Bone marrow (tissue), 2 donors: ENCODE measurements around the gene STX16.
"Not testable (repeated sequence)": the region's sequence is repeated elsewhere in the genome, so short reads cannot be mapped to it uniquely, and the experiment has no call there.

Experiments
- DNase-seq, 2 donors: peaks; one replicate each; lab custom pipeline; 2025; lab: John Stamatoyannopoulos, UW

Gene STX16

DNA sequence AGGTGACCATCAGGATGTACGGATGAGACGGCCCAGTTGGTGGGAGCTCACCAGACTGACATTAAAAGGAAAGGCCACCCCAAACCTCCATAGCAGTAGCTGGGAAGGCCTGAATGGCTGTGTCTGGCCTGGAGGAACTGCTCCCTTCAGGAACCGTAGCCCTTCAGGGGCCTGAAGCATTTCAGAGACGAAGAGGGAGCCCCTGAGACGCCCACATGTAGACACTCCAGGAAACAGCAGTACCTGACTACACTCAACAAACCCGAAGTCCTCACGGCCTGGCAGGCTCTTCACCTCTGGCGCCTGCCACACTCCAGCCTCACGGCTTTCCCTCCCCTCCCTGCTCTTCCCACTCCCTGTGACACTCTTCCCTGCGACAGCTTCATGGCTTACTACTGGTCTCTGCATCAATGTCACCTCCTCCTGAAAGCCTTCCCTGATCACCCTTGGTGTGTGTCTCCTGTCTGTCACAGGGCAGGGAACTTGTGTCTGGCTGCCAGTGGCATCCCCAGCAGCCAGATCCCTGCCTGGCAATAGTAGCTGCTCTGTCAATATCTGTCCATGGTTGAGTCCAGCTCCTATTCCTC, 14.6 kb upstream of the STX16 start:
- DNase-seq, result no peak

DNA sequence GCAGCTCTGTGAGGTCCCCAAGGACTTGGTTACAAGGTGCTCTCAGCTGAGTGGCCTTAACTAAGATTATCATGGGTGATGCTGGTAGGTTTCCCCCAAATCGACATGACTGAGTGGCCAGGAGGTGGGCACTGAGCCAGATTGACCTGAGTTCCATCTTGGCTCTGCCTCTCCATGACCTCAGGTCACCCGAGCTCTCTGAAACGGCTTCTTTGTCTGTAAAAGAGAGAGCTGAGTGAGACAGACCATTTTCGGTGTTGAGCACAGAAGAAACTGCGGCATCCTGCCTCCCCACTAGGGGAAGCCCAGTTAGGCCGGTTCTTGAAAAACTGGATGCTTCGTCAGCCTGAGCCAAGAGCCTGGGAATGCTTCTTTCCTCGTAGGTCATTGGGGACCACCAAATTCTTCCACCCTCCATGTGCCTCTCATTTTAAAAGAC, 14.1 kb upstream of the STX16 start:
- DNase-seq, result no peak

DNA sequence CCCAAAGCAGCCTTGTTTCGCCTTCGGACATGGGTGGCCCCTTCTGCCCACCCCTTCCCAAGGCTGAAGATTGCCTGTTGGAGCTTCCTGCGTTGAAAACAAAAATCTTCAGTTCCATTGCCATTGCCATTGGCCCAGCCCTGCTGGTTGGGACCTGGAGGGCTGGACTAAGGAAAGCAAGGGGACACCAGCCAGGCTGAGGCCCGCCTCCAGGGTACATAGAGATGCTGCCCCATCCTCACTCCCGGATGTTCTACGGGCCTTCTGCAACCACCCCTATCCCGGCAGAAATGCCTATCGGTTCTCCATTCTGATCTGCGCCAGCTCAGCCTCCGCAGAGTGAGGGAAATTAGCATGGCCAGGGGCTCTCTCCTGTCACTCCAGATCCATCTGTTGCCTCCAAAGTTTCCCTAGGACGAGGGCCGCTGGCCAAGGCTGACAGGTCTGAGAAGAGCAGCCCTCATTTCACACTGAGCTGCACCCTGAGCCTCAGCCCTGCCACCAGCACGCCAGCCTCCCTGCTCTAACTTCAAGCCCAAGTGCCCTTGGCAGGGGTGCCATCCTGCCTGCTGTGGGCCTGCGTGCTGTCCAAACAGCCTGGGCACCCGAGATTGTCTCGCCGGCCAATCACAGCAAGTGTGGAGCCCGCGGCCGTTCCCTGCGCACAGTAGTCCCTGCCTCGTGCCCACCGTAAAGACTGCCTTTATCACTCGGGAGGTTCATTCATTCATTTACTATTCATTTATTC, 13.4 kb upstream of the STX16 start:
- no peak for DNase-seq

DNA sequence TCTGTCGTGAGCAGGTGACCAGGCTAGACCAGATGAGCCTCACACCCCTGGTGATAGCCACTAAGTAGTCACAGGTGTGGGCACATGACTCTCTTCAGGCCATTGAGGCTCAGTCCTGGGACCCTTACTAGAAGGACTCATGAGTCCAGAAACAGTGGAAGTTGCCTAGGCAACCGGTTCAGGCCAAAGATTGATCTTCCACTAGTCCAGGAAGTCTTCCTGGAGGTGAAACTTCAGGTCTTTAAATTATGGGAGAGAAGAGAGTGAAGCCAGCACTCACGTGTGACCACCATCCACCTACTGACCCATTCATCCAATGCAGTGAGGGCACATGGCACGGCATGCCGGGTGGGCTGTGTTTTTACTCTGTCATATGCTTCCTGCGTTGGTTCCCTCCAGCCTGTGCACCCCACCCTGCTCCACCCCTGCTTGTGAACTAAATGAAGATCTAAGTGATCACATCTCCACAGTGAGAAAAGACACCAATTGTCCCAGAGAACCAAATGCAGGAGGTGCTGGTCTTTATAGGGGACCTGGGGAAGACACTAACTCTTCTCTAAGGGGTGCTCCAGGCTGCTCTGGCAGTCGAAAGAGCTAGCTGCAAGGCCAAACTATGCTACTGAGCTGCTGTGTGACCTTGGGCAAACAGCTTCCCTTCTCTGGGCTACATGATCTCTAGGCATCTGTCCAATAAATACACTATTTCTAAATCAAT, 12.5 kb upstream of the STX16 start:
- no peak for DNase-seq

DNA sequence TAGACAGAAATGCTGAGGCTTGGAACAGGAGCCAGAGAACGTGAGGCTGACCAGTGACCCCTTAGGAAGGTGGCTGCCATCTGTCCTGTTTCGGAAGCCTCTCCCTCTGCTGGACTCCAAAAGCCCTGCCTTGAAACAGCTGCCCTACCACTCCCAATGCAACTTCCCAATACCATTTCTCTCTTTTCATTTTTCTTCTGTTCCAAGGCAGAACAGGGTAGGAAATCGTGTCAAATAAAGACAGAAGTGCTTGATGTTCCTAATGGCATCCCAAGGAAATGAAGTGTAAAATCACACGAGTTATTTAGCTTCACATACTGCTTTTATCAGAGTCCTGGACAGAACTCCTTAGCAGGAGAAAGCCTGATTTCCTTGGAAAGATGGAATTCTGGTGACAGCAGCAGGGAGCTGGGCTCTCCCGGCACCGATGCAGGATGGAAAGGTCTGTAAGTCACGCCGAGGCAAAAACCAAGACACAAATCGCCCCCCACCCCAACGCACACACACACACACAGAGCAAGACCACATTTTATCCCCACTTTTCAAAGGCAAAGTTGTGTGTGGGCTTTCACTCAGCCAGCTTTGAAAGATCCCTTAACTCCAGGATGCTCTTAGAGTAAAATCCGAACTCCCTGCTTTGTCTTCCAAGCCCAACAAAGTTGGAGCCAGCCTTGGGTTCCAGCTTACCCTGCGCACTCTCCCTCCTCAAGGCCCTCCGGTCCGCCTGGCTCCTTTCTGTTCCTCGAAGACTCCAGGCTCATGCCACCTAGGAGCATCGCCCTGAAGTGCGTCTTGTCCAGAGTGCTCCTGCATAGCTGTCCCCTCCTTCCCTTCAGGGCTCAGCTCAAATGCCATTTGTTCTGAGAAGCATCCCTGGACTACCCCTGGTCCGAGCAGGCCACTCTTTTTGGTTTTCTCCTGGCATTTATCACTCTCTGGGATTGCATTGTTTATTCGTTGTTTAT, 11.6 kb upstream of the STX16 start:
- DNase-seq, result no peak

DNA sequence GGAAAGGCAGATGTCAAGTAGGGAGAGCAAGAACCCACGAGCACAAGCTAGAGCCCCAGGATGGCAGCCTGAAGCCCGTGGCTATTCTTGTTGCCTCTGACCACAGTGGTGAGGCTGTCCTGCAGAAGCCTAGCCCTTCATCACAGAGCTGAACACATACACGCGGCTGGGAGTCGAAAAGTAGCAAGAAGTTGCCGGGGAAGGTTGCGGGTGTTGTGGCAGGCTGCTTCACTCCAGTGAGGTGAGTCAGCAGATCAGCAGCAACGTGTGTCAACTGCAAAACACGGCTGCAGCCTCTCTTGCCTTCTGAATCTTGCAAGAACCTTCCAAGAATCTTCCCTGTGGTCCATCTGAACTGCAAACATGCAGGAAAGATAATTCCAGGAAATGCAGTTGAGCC, 10.6 kb upstream of the STX16 start:
- no peak for DNase-seq

DNA sequence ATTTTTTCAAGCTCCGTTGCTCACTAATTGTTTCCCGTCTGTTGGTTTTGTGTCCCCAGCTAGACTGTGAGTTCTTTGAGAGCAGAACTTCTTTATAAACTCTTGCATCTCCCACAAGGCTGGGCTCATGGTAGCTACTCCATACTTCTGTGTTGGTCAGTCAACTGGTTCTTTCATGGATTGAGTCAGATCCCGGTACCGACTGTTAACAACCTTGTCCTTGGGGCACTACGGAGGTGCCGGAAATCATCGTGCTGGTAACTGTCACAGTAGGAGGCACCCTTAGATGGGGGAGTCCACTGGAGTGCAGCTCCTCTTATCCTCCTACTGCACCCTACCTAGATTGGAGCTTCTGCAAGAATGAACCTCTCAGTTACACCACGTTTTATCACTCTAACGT, 8.6 kb upstream of the STX16 start:
- no peak for DNase-seq

DNA sequence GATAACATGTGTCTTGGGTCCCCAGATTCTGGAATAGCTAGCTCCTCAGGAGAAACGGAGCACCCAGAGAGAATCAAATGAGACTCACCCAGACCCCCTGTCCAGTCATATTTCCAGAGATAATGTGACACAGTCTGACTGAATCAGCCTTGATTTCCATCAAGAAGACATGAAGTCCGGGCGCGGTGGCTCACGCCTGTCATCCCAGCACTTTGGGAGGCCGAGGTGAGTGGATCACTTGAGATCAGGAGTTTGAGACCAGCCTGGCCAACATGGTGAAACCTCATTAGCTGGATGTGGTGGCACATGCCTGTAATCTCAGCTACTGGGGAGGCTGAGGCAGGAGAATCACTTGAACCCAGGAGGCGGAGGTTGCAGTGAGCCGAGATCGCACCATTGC, 8.2 kb upstream of the STX16 start:
- DNase-seq, result not testable (repeated sequence)

DNA sequence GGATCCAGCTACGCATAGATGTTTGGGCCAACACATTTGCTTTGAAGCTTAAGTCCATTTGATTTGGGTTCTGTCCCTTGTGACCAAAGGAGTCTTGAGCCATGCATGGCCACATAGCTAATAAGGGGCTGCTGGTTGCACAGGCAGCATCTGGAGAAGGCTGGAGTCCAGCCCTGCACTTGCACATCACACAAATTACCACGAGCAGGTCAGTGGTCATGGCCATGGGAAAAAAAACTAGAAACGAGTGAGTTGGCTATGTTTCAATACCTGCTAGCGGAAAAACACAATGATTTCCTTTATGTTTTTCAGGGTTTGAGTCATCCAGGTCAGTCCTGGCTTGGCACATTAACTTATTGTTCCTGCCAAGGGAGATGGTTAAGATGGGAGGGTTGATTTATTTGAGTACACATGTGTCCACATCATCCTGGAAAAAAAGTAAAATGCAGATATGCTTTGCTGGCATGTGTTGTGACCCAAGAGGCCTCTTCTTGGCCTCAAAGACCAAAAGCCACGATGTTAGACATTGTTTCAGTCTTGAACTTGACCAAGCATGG, 5.6 kb upstream of the STX16 start:
- DNase-seq, result no peak

DNA sequence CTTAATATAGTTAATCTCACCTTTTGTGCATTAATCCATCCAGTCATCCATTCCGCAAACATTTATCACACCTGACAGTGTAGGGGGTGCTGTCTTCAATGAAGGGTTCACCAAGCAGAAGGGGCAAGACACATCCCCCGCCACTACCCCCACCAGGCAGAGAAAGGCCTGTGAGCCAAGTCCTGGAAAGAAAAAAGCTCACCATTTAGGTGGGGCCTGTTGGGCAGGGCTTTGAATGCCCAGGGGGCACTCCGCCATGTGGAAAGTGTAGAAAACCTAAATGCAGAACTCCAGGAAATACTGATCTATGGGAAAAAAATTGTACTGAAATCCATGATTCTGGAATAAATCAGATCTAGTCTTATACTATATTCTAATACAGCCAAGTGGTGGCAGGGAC, 4.8 kb upstream of the STX16 start:
- DNase-seq, result no peak

DNA sequence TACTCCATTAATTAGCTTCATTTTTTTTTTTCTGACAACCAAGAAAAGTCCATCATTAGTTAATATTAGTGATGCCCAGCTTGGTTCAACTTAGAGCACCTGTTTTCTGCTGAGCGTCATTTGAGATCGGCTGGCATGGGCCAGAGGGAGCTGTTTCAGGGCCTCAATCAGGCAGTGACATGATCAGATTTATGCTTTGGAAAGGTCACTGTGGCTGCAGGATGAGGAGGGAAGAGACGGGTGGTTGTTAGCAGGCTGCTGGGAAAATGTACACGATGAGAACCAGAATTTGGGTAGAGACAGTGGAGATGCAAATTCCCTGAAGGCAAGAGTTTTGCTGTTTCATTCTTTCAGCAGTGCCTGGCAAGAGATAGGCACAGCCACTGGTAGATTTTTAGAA, 4.4 kb upstream of the STX16 start:
- DNase-seq, result no peak

DNA sequence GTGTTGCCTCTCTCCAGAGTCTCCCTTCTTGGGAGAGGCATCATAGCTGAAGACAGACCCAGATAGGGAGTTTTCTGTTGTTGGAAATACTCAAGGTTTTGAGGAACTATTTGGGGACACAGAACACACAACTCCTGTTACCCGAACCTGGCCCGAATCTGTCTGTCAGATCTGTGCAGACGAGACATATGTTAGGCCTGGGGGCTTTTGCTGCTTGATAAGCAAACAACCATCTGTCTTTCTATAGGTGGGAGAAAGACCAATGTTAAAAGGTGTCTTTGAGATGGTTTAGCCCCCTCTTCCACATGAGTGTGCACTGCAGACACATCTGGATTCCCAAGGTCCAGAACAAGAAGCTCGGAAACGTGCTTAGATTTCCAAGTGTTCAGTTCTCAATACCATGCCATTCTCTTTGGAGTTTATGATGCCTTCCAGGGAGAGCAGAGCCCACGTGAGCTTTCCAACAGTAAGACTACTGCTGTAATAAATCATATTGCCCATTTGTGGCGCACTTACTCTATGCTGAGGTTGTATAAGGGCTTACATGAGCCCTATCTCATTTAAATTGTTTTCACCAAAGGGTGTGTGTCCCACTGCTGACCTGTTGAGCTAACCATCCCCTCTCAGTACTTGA, 3.8 kb upstream of the STX16 start:
- DNase-seq, result no peak

DNA sequence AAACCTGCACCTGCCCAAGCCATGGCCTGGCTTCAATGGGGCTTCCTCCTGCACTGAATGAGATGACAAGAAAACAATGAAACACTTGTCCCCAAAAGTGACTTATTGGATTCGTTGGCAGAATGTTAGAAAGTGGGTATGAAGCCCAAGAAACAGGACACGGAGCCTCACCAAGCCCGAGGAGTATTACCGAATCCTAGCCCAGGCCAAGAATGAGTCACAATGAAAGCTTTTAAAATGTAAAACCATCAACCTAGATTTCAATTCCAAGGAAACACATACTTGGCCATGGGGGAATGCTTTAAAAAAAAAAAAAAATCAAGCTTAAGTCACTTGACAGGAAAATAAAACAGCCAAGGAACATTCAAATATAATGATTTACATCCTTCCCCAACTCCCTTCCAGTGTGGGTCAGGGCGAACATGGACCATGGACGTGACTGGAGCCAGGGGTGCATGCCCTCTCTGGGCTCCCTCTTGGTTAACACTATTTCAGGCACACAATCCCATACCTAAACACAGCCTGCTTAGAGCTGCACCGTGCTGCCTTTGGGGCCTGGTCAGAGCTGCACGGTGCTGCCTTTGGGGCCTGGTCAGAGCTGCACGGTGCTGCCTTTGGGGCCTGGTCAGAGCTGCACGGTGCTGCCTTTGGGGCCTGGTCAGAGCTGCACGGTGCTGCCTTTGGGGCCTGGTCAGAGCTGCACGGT, 3.1 kb upstream of the STX16 start:
- DNase-seq, result no peak

DNA sequence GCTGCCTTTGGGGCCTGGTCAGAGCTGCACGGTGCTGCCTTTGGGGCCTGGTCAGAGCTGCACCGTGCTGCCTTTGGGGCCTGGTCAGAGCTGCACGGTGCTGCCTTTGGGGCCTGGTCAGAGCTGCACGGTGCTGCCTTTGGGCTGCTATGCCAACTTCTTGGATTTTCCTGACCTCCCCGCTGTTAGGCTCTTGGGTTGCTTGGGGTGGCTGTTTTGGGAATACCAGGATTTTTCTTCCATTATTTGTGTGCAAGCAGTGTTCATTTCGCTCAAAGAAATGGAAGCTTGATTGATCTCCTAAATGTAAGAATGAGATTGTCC, 2.6 kb upstream of the STX16 start:
- not testable (repeated sequence) for DNase-seq

DNA sequence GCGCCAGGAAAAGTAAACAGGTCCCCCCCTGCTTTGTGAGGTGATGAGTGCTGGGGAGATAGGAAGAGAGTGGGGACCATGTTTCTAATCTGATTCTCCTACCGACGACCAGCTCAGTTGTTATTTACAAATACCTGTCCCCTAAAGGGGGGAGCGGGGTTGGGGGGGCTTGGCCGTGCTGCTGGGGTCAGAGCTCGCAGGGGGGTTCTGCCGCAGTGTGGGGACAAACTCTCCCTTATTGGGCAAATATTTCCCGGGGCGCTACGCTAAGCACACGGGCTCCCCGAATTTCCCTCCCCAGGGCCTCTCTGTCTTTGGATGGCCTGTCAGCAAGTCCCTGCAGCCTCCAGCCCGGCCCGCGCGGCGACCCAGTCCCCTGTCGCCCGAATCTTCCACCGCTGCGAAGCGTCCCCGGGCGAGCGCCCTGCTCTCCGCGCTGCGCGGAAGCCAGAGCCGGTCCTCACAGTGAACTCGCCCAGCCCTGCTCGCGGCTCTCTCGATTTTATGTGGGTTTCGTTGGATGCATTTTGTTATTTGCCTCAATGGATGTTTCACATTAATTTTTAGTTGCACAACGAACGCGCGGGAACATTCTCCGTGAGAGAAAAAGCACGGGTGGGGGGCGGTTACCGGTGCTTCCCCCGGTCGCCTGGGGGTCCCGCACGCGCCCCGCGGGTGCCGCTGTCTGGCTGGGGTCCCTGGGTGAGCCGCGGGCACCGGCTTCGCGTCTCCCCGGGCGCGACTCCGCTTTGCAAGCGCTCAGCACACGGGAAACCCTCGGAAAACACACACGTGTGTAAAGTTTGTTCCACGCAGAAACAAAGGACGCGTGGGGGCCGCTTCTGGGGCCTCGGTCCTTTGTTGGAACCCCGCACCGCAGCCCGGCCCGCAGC, 1.5 kb upstream of the STX16 start:
- DNase-seq, result no peak

DNA sequence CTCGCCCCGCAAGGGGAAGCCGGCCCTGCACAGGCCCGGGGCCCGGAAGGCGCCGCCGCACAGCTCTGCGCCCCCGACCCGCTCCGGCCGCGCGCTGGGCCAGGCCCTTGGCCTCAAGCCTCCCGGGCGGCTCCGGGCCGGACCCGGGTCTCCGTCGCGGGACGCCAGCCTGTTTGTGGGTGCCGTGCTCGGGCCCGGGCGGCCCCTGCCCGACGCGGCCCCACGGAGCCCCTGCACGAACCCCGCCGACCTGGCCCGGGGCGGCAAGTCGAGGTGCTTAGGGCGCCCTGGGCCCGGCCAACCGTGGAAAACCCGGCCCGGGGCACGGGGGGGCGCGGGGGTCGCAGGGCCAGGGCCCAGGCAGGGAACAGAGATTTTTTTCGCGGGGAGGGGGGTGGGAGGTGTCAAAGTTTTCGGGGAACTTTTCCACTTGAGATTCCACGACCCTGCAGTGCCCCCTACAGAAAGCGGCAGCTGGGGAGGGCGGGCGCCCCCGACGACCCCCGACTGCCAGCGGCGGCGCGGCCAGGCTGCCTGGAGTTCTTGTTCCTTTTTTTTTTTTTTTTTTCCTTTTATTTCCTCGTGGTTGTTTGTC, 805 bp upstream of the STX16 start:
- no peak for DNase-seq

DNA sequence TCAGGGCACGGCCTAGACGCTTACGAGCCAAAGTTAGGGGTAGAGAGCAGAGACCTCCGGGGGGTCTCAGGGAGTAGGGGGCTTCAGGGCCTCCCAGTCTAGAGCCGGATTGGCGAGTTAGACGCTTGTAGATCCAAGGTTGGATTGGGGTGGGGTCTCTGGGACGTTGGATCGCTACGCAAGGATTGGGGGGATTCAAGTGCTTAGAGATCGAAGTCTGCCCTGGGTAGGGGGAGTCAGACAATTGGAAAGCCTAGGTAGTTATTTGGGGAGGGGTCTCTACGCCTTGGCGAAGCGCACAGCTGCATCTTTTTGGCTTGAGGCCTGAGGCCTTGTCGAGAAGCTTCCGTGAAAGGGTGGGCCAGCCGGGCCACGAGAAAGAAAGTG, 469 bp downstream of the STX16 start:
- no peak for DNase-seq

DNA sequence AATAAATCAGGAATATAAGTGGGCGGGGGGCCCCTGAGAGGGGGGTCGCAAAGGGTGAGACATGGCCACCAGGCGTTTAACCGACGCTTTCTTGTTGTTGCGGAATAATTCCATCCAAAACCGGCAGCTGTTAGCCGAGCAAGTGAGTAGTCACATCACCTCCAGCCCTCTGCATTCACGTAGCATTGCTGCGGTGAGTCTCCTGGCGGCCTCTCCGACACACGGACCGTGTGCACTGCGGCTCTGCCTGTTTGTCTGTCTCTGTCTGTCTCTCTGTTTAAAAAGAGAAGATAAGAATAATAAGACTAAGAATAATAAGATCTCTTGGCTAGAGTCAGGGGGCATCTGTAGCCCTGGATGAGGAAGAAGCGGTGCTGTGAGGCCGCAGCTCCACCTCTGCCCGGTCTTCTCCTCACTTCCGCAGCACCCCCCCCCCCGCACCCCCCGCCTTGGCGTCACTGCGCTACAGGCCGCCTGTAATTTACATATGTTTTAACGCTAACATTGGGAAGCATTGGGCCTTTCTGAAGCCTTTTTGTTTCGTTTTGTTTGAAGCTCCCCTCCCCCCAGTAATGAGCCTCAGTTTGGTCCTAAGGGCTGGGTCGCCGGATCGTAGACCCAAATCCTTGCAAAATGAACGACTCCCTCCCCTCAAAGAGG, 993 bp downstream of the STX16 start:
- peak; percentile 70 to 93 for DNase-seq
